Left lung (tissue), 10 donors: ENCODE measurements around the gene HOXA10. TPM values are rescaled to one million over a fixed set of nuclear protein-coding genes. Genes with fewer than 3 reads are reported as not detected.

ENCODE experiments used
- ATAC-seq: fragments of 200-7000 bp; cut with Tn5 transposase; one replicate; pipeline ENCODE4 v1.9.1; 2020; ENCODE audit warnings: moderate library complexity
- DNase-seq, 4 donors: peaks; one replicate each; pipeline ENCODE4 v3.0.0-alpha.2; 2013 to 2020
- H3K27ac ChIP-seq, 2 donors: fragments of 200-600 bp; sonication (generic) in 1 of 2; one replicate each; pipeline versions ENCODE4 v1.5.0 to v1.8.0; 2020 to 2021
- H3K27me3 ChIP-seq, 2 donors: fragments of 200-600 bp; sonication (generic) in 1 of 2; one replicate each; pipeline versions ENCODE4 v1.5.0 to v1.8.0; 2020 to 2021
- H3K36me3 ChIP-seq, 2 donors: fragments of 200-600 bp; sonication (generic) in 1 of 2; one replicate each; pipeline versions ENCODE4 v1.5.0 to v1.8.0; 2020 to 2021
- H3K4me1 ChIP-seq, 2 donors: fragments of 200-600 bp; one replicate each; pipeline ENCODE4 v1.8.0; 2021
- H3K4me3 ChIP-seq, 2 donors: fragments of 200-600 bp; sonication (generic) in 1 of 2; one replicate each; pipeline versions ENCODE4 v1.5.0 to v1.8.0; 2020 to 2021; ENCODE audit warnings: mild to moderate bottlenecking in 1 of 2
- H3K9me3 ChIP-seq, 2 donors: fragments of 200-600 bp; sonication (generic) in 1 of 2; one replicate each; pipeline versions ENCODE4 v1.5.0 to v1.8.0; 2020 to 2021
- intact Hi-C, 2 donors: fragments of 100-400 bp; cut with DNase I; formaldehyde crosslinking; loops; one replicate each; pipeline versions ENCODE4 v1.11.2 to v1.14.2; 2022
- polyA plus RNA-seq, 6 donors: library from polyadenylated mRNA; unstranded; fragments of 120-200 nt; gene quantifications; one replicate each; pipeline ENCODE4 v1.2.1, GENCODE V29; 2013; ENCODE audit not compliant: insufficient read length in 6 of 6
- total RNA-seq, 2 donors: library from RNA; stranded (reverse); fragmentation: NEBNext Ultra II Directional; extraction: Animal tissue kit (Norgen Biotek cat#: 25700); gene quantifications; one replicate each; pipeline ENCODE4 v1.2.1, GENCODE V29; 2021
- TF ChIP-seq, protein P1 (sequence below), 2 donors: fragments of 200-600 bp; sonication (generic) in 1 of 2; IDR thresholded peaks; one replicate each; pipeline versions ENCODE4 v1.5.0 to v1.8.0; 2021; ENCODE audit warnings: antibody characterized with exemption in 2 of 2
- donor health status: DM: no; HTN: yes; CAD: no.
- donor health status: DM: no; HTN: no; CAD: no.

HOXA10 gene
- total and polyA plus RNA-seq, 8 donors, result 0.34 to 1.3 (median 0.41) TPM; not detected in 1

GRCh38 chr7:27209933-27210440 is 35.9 kb upstream of the HOXA10 start:
- intact Hi-C loops, result loop anchor here in 1 of 2 donors (5.0 kb wide), 2 partner anchors 367 to 717 kb away; no protein-coding TSS in a partner anchor

GRCh38 chr7:27208998-27209397 is 34.9 kb upstream of the HOXA10 start:
- ATAC-seq (no peak), DNase-seq (no peak)
- no peaks in the 10 kb centered on the region for H3K36me3 ChIP-seq
- intact Hi-C loops, result loop anchor here in 1 of 2 donors (5.0 kb wide), 1 partner anchor 718 kb away; no protein-coding TSS in a partner anchor
- peaks cover 93 to 99% of the 10 kb centered on the region in 2 donors for H3K27me3 ChIP-seq
- H3K4me1 ChIP-seq, result peaks cover 0 to 29% of the 10 kb centered on the region in 2 donors
- TF ChIP-seq, protein P1, sequence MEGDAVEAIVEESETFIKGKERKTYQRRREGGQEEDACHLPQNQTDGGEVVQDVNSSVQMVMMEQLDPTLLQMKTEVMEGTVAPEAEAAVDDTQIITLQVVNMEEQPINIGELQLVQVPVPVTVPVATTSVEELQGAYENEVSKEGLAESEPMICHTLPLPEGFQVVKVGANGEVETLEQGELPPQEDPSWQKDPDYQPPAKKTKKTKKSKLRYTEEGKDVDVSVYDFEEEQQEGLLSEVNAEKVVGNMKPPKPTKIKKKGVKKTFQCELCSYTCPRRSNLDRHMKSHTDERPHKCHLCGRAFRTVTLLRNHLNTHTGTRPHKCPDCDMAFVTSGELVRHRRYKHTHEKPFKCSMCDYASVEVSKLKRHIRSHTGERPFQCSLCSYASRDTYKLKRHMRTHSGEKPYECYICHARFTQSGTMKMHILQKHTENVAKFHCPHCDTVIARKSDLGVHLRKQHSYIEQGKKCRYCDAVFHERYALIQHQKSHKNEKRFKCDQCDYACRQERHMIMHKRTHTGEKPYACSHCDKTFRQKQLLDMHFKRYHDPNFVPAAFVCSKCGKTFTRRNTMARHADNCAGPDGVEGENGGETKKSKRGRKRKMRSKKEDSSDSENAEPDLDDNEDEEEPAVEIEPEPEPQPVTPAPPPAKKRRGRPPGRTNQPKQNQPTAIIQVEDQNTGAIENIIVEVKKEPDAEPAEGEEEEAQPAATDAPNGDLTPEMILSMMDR (IDR thresholded peaks at IDR 0.05), result no peak
- H3K27ac ChIP-seq, result no peak overlapping the region
- no peak overlapping the region for H3K4me3 ChIP-seq
- no peaks in the 10 kb centered on the region for H3K9me3 ChIP-seq

More at GRCh38 chr7:27209933-27210440, 35.9 kb upstream of the HOXA10 start:
- H3K4me1 ChIP-seq, result peaks cover 0 to 23% of the 10 kb centered on the region in 2 donors
- peaks cover 91 to 99% of the 10 kb centered on the region in 2 donors for H3K27me3 ChIP-seq
- no peak for ATAC-seq
- H3K9me3 ChIP-seq, result no peaks in the 10 kb centered on the region
- no peak overlapping the region for H3K4me3 ChIP-seq
- DNase-seq, result no peak
- no peak overlapping the region for H3K27ac ChIP-seq
- H3K36me3 ChIP-seq, result no peaks in the 10 kb centered on the region
- TF ChIP-seq, protein P1 (IDR thresholded peaks at IDR 0.05), result no peak

DNA sequence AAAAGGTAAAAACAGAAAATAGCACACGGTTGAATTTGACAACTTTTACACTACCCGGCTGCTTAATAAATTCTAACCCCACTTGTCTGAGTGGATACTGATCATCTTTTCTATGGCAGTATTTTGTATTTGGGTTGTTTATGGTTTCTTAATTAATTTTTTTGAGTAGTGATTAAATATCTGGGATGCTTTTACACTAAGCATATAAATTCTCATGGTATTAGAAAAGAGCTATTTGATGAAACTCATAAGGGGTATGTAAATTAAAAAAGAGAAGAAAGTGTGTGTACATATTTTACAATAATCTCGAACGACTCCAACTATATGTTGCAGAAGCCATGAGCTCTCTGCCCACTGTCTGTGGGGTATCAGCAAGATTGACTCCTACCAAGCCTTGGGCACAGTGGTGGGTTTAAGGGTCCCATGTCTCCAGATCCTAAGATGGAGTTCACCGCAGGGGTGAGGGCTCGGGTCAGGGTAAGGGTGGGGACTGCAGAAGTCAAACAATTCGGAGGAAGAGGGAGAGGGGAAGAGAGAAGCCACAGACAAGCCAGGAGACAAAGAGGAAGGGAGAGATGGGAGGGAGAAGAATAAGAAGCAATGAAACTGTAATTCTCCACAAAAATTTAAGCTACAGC is 33.3 kb upstream of the HOXA10 start:
- intact Hi-C loops, result loop anchor here in 1 of 2 donors (5.0 kb wide), 1 partner anchor 720 kb away; no protein-coding TSS in a partner anchor
- no peak overlapping the region for H3K4me3 ChIP-seq
- H3K27ac ChIP-seq, result no peak overlapping the region
- TF ChIP-seq, protein P1 (IDR thresholded peaks at IDR 0.05), result no peak
- ATAC-seq, result no peak
- H3K27me3 ChIP-seq, result peaks cover 93 to 99% of the 10 kb centered on the region in 2 donors
- H3K36me3 ChIP-seq, result no peaks in the 10 kb centered on the region
- H3K9me3 ChIP-seq, result no peaks in the 10 kb centered on the region
- no peak for DNase-seq
- H3K4me1 ChIP-seq, result peaks cover 0 to 21% of the 10 kb centered on the region in 2 donors

GRCh38 chr7:27205325-27206280 is 31.5 kb upstream of the HOXA10 start:
- peak in 1 of 4 donors; percentile 45 for DNase-seq
- Histone ChIP-seq H3K4me3 (no peak overlapping the region), H3K27ac (no peak overlapping the region), H3K4me1 (peaks cover 0 to 37% of the 10 kb centered on the region in 2 donors), H3K27me3 (peaks cover 93 to 99% of the 10 kb centered on the region in 2 donors), H3K9me3 (no peaks in the 10 kb centered on the region), H3K36me3 (no peaks in the 10 kb centered on the region)
- intact Hi-C loops, result loop anchor here in 1 of 2 donors (5.0 kb wide), 1 partner anchor 722 kb away; no protein-coding TSS in a partner anchor
- TF ChIP-seq, protein P1 (IDR thresholded peaks at IDR 0.05), result no peak
- no peak for ATAC-seq
